Right lobe of liver (tissue), 6 donors: ENCODE measurements around the gene KLHL34. TPM values are rescaled to one million over a fixed set of nuclear protein-coding genes. Genes with fewer than 3 reads are reported as not detected.

Experiments
- ATAC-seq, 4 donors: fragments of 200-7000 bp; cut with Tn5 transposase; one replicate each; pipeline ENCODE4 v1.9.1; 2020; ENCODE audit warnings: mild to moderate bottlenecking in 4 of 4, moderate library complexity in 4 of 4
- DNase-seq, 3 donors: peaks; one replicate each; pipeline ENCODE4 v3.0.0-alpha.2; 2020
- H3K27ac ChIP-seq, 3 donors: fragments of 200-600 bp; one replicate each; pipeline ENCODE4 v1.8.0; 2022
- H3K27me3 ChIP-seq, 2 donors: fragments of 200-600 bp; one replicate each; pipeline ENCODE4 v1.8.0; 2022
- H3K36me3 ChIP-seq, 4 donors: fragments of 200-600 bp; sonication (generic) in 1 of 4; one replicate each; pipeline versions ENCODE4 v1.5.1 to v1.8.0; 2017 to 2022; ENCODE audit warnings: control low read depth in 1 of 4
- H3K4me1 ChIP-seq, 4 donors: fragments of 200-600 bp; sonication (generic) in 1 of 4; one replicate each; pipeline versions ENCODE4 v1.5.1 to v1.8.0; 2017 to 2022; ENCODE audit warnings: control low read depth in 1 of 4
- H3K4me3 ChIP-seq, 3 donors: fragments of 200-600 bp; one replicate each; pipeline ENCODE4 v1.8.0; 2022
- H3K9me3 ChIP-seq, 4 donors: fragments of 200-600 bp; sonication (generic) in 1 of 4; one replicate each; pipeline versions ENCODE4 v1.5.1 to v1.8.0; 2017 to 2022; ENCODE audit warnings: control low read depth in 1 of 4
- POLR2A ChIP-seq: fragments of 450-650 bp; IDR thresholded peaks from one replicate; pipeline ENCODE4 v1.6.1; 2017; ENCODE audit warnings: antibody characterized with exemption, mild to moderate bottlenecking
- WGBS: methylation state at CpG from one replicate; pipeline ENCODE4 v1.1.6; 2018; ENCODE audit warnings: low coverage, low lambda C conversion rate; ENCODE audit not compliant: insufficient coverage; ENCODE audit errors: missing lambda C conversion rate; 5-methylcytosine and 5-hydroxymethylcytosine counted together
- intact Hi-C, 2 donors: fragments of 100-400 bp; cut with DNase I; formaldehyde crosslinking; loops; one replicate each; pipeline versions ENCODE4 v1.11.2 to v1.14.1; 2022
- total RNA-seq, 6 experiments: library from RNA; depleted of rRNA in 2 of 6; stranded (reverse); fragments of >200 nt in 2 of 6; fragmentation: NEBNext Ultra II Directional in 3 of 6; extraction: Animal tissue kit (Norgen Biotek cat#: 25700) in 3 of 6; gene quantifications; one replicate each; pipeline versions ENCODE4 v1.1.0 to v1.2.4, GENCODE V29; 2016 to 2023
- TF ChIP-seq, protein P1 (sequence below), 4 donors: fragments of 200-600 bp in 3 of 4; fragments of 450-650 bp in 1 of 4; IDR thresholded peaks; one replicate each; pipeline versions ENCODE4 v1.5.1 to v1.8.0; 2016 to 2022; ENCODE audit warnings: antibody characterized with exemption in 4 of 4, mild to moderate bottlenecking in 2 of 4
- donor health status: DM: no; HTN: yes; CAD: no.
- donor health status: DM: no; HTN: no; CAD: no.
- donor health status: DM: no; HTN: no; CAD: no.
- donor health status: DM: no; HTN: yes; CAD: no.
- donor health status: DM: no; HTN: yes; CAD: no.

KLHL34 gene
- total RNA-seq, 6 experiments from 2014 or later: 0.06 to 0.18 (median 0.10) TPM; not detected in 1

- 28% methylated on average over 3 of the region's 3 CpGs for WGBS
- Histone ChIP-seq H3K36me3 (no peaks in the 10 kb centered on the region), H3K27ac (no peak overlapping the region), H3K27me3 (no peaks in the 10 kb centered on the region), H3K4me3 (no peak overlapping the region), H3K9me3 (no peaks in the 10 kb centered on the region), H3K4me1 (no peaks in the 10 kb centered on the region)
- DNase-seq (no peak), ATAC-seq (no peak)
- intact Hi-C loops: no loop called here
- TF ChIP-seq POLR2A: no peak
- TF ChIP-seq, protein P1, sequence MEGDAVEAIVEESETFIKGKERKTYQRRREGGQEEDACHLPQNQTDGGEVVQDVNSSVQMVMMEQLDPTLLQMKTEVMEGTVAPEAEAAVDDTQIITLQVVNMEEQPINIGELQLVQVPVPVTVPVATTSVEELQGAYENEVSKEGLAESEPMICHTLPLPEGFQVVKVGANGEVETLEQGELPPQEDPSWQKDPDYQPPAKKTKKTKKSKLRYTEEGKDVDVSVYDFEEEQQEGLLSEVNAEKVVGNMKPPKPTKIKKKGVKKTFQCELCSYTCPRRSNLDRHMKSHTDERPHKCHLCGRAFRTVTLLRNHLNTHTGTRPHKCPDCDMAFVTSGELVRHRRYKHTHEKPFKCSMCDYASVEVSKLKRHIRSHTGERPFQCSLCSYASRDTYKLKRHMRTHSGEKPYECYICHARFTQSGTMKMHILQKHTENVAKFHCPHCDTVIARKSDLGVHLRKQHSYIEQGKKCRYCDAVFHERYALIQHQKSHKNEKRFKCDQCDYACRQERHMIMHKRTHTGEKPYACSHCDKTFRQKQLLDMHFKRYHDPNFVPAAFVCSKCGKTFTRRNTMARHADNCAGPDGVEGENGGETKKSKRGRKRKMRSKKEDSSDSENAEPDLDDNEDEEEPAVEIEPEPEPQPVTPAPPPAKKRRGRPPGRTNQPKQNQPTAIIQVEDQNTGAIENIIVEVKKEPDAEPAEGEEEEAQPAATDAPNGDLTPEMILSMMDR (IDR thresholded peaks at IDR 0.05): no peak
These were observed 12.2 kb downstream of the KLHL34 start for GRCh38 chrX:21645886-21646285.

DNA sequence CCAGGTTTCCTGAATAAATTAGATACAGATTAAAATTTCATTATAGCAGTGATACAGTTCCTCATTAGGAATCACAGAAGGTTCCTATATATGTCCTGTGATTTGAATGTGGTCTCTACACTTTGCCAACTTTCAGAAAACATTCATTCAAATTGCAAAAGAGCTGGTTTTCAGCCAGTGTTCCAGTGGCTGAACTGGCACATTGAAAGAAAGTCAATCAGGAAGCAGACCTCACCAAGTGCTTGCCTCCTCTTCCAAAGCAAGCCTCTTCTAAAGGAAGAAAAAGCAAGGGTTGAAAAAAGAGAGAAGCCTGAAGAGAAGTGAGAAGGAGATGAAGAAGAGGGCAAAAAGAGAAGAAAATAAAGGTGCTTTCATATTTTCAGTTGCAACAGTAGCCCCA, 12.7 kb downstream of the KLHL34 start:
- H3K27ac ChIP-seq: no peak overlapping the region
- TF ChIP-seq POLR2A: no peak
- TF ChIP-seq, protein P1 (IDR thresholded peaks at IDR 0.05): no peak
- intact Hi-C loops: no loop called here
- H3K4me1 ChIP-seq: no peaks in the 10 kb centered on the region
- no peak overlapping the region for H3K4me3 ChIP-seq
- no peaks in the 10 kb centered on the region for H3K36me3 ChIP-seq
- DNase-seq (no peak), ATAC-seq (peak in 2 of 4 donors; percentile 46 to 56)
- H3K27me3 ChIP-seq: no peaks in the 10 kb centered on the region
- H3K9me3 ChIP-seq: no peaks in the 10 kb centered on the region

GRCh38 chrX:21639775-21640174, 18.4 kb downstream of the KLHL34 start:
- DNase-seq: no peak
- no peaks in the 10 kb centered on the region for H3K9me3 ChIP-seq
- H3K4me1 ChIP-seq: no peaks in the 10 kb centered on the region
- no peaks in the 10 kb centered on the region for H3K27me3 ChIP-seq
- H3K36me3 ChIP-seq: no peaks in the 10 kb centered on the region
- intact Hi-C loops: no loop called here
- no peak for ATAC-seq
- H3K27ac ChIP-seq: no peak overlapping the region
- no peak for TF ChIP-seq POLR2A
- TF ChIP-seq, protein P1 (IDR thresholded peaks at IDR 0.05): no peak
- WGBS: 59% methylated on average over 3 of the region's 3 CpGs
- H3K4me3 ChIP-seq: no peak overlapping the region

- H3K4me1 ChIP-seq: no peaks in the 10 kb centered on the region
- DNase-seq (no peak), ATAC-seq (no peak)
- 69% methylated on average over 2 of the region's 2 CpGs for WGBS
- H3K27me3 ChIP-seq: no peaks in the 10 kb centered on the region
- intact Hi-C loops: no loop called here
- no peaks in the 10 kb centered on the region for H3K36me3 ChIP-seq
- no peaks in the 10 kb centered on the region for H3K9me3 ChIP-seq
- no peak overlapping the region for H3K27ac ChIP-seq
- no peak overlapping the region for H3K4me3 ChIP-seq
- TF ChIP-seq POLR2A: no peak
- TF ChIP-seq, protein P1 (IDR thresholded peaks at IDR 0.05): no peak
These were observed 19.8 kb downstream of the KLHL34 start for GRCh38 chrX:21638311-21638710.

DNA sequence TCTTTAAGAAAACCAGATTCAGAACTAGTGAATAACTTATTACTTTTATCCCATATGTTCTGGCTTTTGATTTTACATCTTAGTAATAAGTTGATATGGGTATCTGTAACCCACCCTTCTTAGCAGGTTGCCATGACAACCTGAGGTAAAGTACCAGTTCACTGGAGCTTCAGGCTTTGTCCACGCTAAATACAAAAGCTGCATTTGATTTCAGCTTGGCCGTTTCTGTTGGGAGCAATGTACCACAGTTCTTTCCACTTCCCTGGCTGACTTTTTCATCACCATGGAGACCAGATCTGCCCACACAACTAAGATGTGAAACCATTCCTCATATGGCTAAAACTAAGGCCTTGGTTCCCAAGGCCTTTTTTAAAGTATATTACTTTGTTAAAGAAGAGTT, 26.1 kb downstream of the KLHL34 start:
- Histone ChIP-seq H3K27ac (no peak overlapping the region), H3K36me3 (no peaks in the 10 kb centered on the region), H3K9me3 (no peaks in the 10 kb centered on the region), H3K4me1 (no peaks in the 10 kb centered on the region), H3K27me3 (no peaks in the 10 kb centered on the region), H3K4me3 (no peak overlapping the region)
- no peak for ATAC-seq
- intact Hi-C loops: no loop called here
- WGBS: 33% methylated on average over 2 of the region's 2 CpGs
- TF ChIP-seq, protein P1 (IDR thresholded peaks at IDR 0.05): no peak
- no peak for TF ChIP-seq POLR2A
- DNase-seq: no peak
